HCT116 (cell line): Measurements from ENCODE around the gene NECAB3.

Experiments
- MAX ChIP-seq: IDR thresholded peaks from 2 replicates; pipeline ENCODE4 v1.6.1; 2012
- RAD21 ChIP-seq: IDR thresholded peaks from 2 replicates; pipeline ENCODE4 v1.6.1; 2012; ENCODE audit warnings: low read depth, mild to moderate bottlenecking
- REST ChIP-seq: IDR thresholded peaks from 2 replicates; pipeline ENCODE4 v1.6.1; 2012; ENCODE audit warnings: low read depth

- TF ChIP-seq REST, result no peak
- TF ChIP-seq RAD21, result no peak
- TF ChIP-seq MAX, result no peak
These were observed 7.6 kb upstream of the NECAB3 start for GRCh38 chr20:33681728-33682353.
